ENCODE measurements around the gene C1QTNF12.
"Not testable (repeated sequence)": the region's sequence is repeated elsewhere in the genome, so short reads cannot be mapped to it uniquely, and the experiment has no call there.

The C1QTNF12 gene

GRCh38 chr1:1199141-1199960 lies 47.2 kb downstream of the C1QTNF12 start:
- DNase-seq (ENCODE audit: low spot score) = no peak

- DNase-seq (ENCODE audit: low spot score) = no peak
Measured at GRCh38 chr1:1198423-1199140, 47.9 kb downstream of the C1QTNF12 start.

- no peak for DNase-seq (ENCODE audit: low spot score)
Measured at GRCh38 chr1:1197551-1198422, 48.7 kb downstream of the C1QTNF12 start.

DNA sequence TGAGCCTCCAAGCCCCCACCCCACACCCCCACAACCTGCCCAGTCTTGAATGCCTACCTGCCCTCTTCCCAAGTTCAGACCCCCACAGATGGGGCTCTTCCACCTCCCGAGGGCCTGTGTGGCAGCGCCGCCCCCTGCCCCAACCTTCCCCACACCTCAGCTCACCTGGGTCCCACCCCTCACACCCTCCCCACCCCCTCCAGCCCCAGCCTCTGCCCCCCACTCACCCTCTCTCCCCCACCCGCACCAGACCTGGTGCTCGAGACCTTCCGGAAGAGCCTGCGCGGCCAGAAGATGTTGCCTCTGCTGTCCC lies 49.4 kb downstream of the C1QTNF12 start:
- no peak for DNase-seq (ENCODE audit: low spot score)

DNA sequence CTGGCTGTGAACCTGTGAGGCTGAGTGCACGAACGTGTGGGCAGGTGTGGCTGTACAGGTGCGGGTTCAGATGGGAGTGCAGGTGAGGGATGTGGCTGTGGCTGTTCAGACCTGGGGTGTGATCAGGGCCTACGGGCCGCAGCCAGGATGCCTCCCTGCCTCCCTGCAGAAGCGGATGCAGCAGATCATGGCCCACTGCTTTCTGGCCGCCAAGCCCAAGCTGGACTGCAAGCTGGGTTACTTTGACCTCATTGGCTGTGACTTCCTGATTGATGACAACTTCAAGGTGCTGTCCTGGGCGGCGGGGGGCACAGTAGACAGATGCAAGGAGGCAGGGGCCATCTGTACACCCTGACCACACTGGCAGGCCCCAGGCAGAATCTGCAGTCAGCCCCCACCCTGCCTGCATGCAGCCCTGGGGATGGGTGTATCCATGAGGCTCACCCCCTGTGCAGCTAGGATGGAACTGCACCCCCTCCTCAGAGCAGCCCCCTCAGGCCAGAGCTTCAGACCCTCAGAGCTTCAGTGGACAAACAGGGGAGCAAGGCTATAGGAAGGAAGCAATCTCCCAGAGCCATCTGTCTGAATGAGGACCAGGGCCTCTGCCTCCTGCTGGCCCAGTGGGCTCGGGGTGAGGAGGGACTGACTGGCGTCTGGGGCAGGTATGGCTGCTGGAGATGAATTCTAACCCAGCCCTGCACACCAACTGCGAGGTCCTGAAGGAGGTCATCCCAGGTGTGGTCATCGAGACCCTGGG lies 49.9 kb downstream of the C1QTNF12 start:
- DNase-seq (ENCODE audit: low spot score) = no peak

DNA sequence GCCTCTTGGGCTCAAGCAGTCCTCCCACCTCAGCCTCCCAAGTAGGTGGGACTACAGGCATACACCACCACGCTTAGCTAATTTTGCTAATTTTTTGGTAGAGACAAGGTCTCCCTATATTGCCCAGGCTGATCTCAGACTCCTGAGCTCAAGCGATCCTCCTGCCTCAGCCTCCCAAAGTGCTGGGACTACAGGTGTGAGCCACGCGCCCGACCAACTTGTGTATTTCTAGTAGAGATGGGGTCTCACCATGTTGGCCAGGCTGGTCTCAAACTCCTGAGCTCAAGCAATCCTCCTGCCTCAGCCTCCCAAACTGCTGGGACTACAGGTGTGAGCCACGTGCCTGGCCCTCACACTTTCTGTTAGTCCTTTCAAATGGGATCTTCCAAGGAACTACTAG lies 50.8 kb downstream of the C1QTNF12 start:
- not testable (repeated sequence) for DNase-seq (ENCODE audit: low spot score)

GRCh38 chr1:1194723-1195122 lies 51.8 kb downstream of the C1QTNF12 start:
- no peak for DNase-seq (ENCODE audit: low spot score)
